GM19397 (cell line): ENCODE data around the gene SENP6.
"Not testable (repeated sequence)": the region's sequence is repeated elsewhere in the genome, so short reads cannot be mapped to it uniquely, and the experiment has no call there.

ENCODE experiments used
- ATAC-seq: cut with Tn5 transposase; IDR thresholded peaks from one replicate; pipeline ENCODE4 v1.9.1; 2021; ENCODE audit warnings: mild to moderate bottlenecking, moderate library complexity; ENCODE audit not compliant: unreplicated experiment

SENP6 gene

GRCh38 chr6:75642311-75642710, 40.6 kb downstream of the SENP6 start:
- ATAC-seq = no peak

- ATAC-seq = no peak
Measured at GRCh38 chr6:75643173-75643572, 41.5 kb downstream of the SENP6 start.

- no peak for ATAC-seq
Measured at GRCh38 chr6:75656479-75656878, 54.8 kb downstream of the SENP6 start.

GRCh38 chr6:75657327-75657726, 55.6 kb downstream of the SENP6 start:
- ATAC-seq = no peak

GRCh38 chr6:75666592-75666991, 64.9 kb downstream of the SENP6 start:
- no peak for ATAC-seq

GRCh38 chr6:75673884-75674283, 72.2 kb downstream of the SENP6 start:
- no peak for ATAC-seq

GRCh38 chr6:75676377-75676776, 74.7 kb downstream of the SENP6 start:
- no peak for ATAC-seq

- ATAC-seq = not testable (repeated sequence)
Measured at GRCh38 chr6:75682548-75682947, 80.9 kb downstream of the SENP6 start.

GRCh38 chr6:75683005-75683404, 81.3 kb downstream of the SENP6 start:
- not testable (repeated sequence) for ATAC-seq

- not testable (repeated sequence) for ATAC-seq
Measured at GRCh38 chr6:75687535-75687934, 85.9 kb downstream of the SENP6 start.

- ATAC-seq = not testable (repeated sequence)
Measured at GRCh38 chr6:75687937-75688336, 86.3 kb downstream of the SENP6 start.

GRCh38 chr6:75689576-75689975, 87.9 kb downstream of the SENP6 start:
- ATAC-seq = no peak

GRCh38 chr6:75691012-75691411, 89.3 kb downstream of the SENP6 start:
- ATAC-seq = no peak

- no peak for ATAC-seq
Measured at GRCh38 chr6:75693534-75693933, 91.9 kb downstream of the SENP6 start.

- no peak for ATAC-seq
Measured at GRCh38 chr6:75694406-75694805, 92.7 kb downstream of the SENP6 start.

GRCh38 chr6:75708334-75708733, 106.7 kb downstream of the SENP6 start:
- not testable (repeated sequence) for ATAC-seq

GRCh38 chr6:75711173-75711572, 109.5 kb downstream of the SENP6 start:
- no peak for ATAC-seq

- ATAC-seq = no peak
Measured at GRCh38 chr6:75719133-75719532, 117.5 kb downstream of the SENP6 start.

- no peak for ATAC-seq
Measured at GRCh38 chr6:75723382-75723781, 121.7 kb downstream of the SENP6 start.

GRCh38 chr6:75727206-75727605, 125.5 kb downstream of the SENP6 start:
- no peak for ATAC-seq

- ATAC-seq = not testable (repeated sequence)
Measured at GRCh38 chr6:75731029-75731428, 129.3 kb downstream of the SENP6 start.

GRCh38 chr6:75735491-75736186, 134.0 kb downstream of the SENP6 start:
- ATAC-seq = peak; percentile 81

- no peak for ATAC-seq
Measured at GRCh38 chr6:75743971-75744370, 142.3 kb downstream of the SENP6 start.
